Measurements from ENCODE around the gene ZMYM1. TPM values are rescaled to one million over a fixed set of nuclear protein-coding genes. Genes with fewer than 3 reads are reported as not detected.

Gene ZMYM1
- total RNA-seq, 1 experiment from 2014 or later: 29.4 TPM

DNA sequence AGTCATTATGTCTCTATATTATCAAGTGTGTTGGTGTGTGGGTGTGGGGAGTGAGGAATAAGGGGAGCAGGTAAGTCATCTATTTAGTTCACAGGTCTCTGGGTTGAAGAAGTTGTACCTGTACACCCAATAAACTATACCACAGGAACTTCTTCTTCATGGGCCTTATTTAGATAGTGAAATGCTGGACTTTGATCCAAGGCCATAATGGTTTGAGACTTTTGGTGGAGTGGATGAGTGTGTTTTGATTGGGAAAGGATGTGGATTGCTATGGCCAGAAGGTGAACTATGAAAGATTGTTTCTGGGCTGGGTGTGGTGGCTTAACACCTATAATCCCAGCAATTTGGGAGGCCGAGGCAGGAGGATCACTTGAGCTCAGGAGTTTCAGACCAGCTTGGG is 40.5 kb upstream of the ZMYM1 start:
- Mint-ChIP-seq H3K27me3 (ENCODE audit: low read depth) (peaks cover 9% of the 10 kb centered on the region), H3K36me3 (ENCODE audit: insufficient read depth in 1 of 3, low read depth in 3 of 3) (peaks cover 0 to 6% (median 4%) of the 10 kb centered on the region in 3 experiments; a peak in 3 of 7 replicates), H3K27ac (no peak overlapping the region), H3K4me1 (no peaks in the 10 kb centered on the region), H3K4me3 (no peak overlapping the region), H3K9me3 (peaks cover 4% of the 10 kb centered on the region in 2 experiments; a peak in 4 of 5 replicates)
- Histone ChIP-seq H2BK12ac (ENCODE audit: insufficient read length, low read depth, low read length) (no peak overlapping the region), H3K79me2 (ENCODE audit: insufficient read depth, low read length) (no peaks in the 10 kb centered on the region), H3K4me2 (ENCODE audit: insufficient read depth, insufficient read length, low read length) (no peak overlapping the region), H2AFZ (ENCODE audit: low read length) (no peak overlapping the region), H2AK5ac (ENCODE audit: insufficient read length, low read length) (no peak overlapping the region), H3K4ac (ENCODE audit: low read depth, low read length) (no peak overlapping the region), H3K14ac (ENCODE audit: insufficient read depth, low read length) (no peak overlapping the region), H3K23me2 (ENCODE audit: insufficient read length, low read depth, low read length, poor library complexity, severe bottlenecking) (no peaks in the 10 kb centered on the region), H3K27me3 (ENCODE audit: insufficient read depth, low read length) (no peaks in the 10 kb centered on the region), H3K56ac (ENCODE audit: insufficient read length, low read depth, low read length) (no peak overlapping the region), H3K18ac (ENCODE audit: insufficient read length, low read depth, low read length) (no peak overlapping the region), H2BK15ac (ENCODE audit: low read depth, low read length) (no peak overlapping the region), H4K5ac (ENCODE audit: insufficient read length, low read depth, low read length) (no peak overlapping the region), H3K9ac (ENCODE audit: extremely low read depth, insufficient read length, low read length) (no peak overlapping the region), H4K8ac (replicated peaks; ENCODE audit: insufficient read length, low read depth, low read length) (no peak overlapping the region), H3K27ac (ENCODE audit: insufficient read length, low read depth, low read length) (no peak overlapping the region), H3K4me1 (ENCODE audit: insufficient read depth, low read length) (no peaks in the 10 kb centered on the region), H2BK20ac (ENCODE audit: low read depth, low read length, poor library complexity, severe bottlenecking) (no peak overlapping the region), H2BK120ac (ENCODE audit: low read depth, low read length, poor library complexity, severe bottlenecking) (no peak overlapping the region), H4K20me1 (ENCODE audit: control insufficient read depth, insufficient read depth, insufficient read length) (no peaks in the 10 kb centered on the region), H2BK5ac (ENCODE audit: insufficient read length, low read length) (no peak overlapping the region), H3K79me1 (ENCODE audit: insufficient read depth, low read depth, low read length, poor library complexity, severe bottlenecking) (no peaks in the 10 kb centered on the region), H4K91ac (ENCODE audit: insufficient read length, low read depth, low read length) (no peak overlapping the region), H3K9me3 (ENCODE audit: control insufficient read depth, low read depth, low read length) (no peaks in the 10 kb centered on the region), H3K23ac (ENCODE audit: insufficient read length, low read depth, low read length) (no peak overlapping the region), H3T11ph (ENCODE audit: low read length) (no peak overlapping the region)
- DNase-seq: no peak
- no CpG with 5 or more reads among the region's 1 CpG for WGBS (ENCODE audit: extremely low coverage, insufficient read length, low lambda C conversion rate)
- TF ChIP-seq, protein P1, sequence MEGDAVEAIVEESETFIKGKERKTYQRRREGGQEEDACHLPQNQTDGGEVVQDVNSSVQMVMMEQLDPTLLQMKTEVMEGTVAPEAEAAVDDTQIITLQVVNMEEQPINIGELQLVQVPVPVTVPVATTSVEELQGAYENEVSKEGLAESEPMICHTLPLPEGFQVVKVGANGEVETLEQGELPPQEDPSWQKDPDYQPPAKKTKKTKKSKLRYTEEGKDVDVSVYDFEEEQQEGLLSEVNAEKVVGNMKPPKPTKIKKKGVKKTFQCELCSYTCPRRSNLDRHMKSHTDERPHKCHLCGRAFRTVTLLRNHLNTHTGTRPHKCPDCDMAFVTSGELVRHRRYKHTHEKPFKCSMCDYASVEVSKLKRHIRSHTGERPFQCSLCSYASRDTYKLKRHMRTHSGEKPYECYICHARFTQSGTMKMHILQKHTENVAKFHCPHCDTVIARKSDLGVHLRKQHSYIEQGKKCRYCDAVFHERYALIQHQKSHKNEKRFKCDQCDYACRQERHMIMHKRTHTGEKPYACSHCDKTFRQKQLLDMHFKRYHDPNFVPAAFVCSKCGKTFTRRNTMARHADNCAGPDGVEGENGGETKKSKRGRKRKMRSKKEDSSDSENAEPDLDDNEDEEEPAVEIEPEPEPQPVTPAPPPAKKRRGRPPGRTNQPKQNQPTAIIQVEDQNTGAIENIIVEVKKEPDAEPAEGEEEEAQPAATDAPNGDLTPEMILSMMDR (conservative IDR thresholded peaks at IDR 0.05): no peak
